Right renal cortex interstitium (tissue), 3 donors: ENCODE measurements around the gene MBD3L4. TPM values are rescaled to one million over a fixed set of nuclear protein-coding genes. Genes with fewer than 3 reads are reported as not detected.

Source experiments
- polyA plus RNA-seq, 3 donors: library from polyadenylated mRNA; unstranded; fragments of 120-200 nt; gene quantifications; one replicate each; pipeline ENCODE4 v1.2.1, GENCODE V29; 2013; ENCODE audit not compliant: insufficient read length in 3 of 3

Gene MBD3L4
- polyA plus RNA-seq, 3 donors: not detected

Other genes starting within 250 kb of the MBD3L4 start
- gene ADGRE1, start 152.6 kb downstream of the MBD3L4 start, polyA plus RNA-seq: under 1 TPM; 0.04 to 0.31 (median 0.14) TPM
- not detected for gene MBD3L2B, start 18.7 kb downstream of the MBD3L4 start, polyA plus RNA-seq
- gene MBD3L5, start 9.6 kb downstream of the MBD3L4 start, polyA plus RNA-seq: not detected
- gene MBD3L2, start 9.1 kb upstream of the MBD3L4 start, polyA plus RNA-seq: not detected
- gene MBD3L3, start 18.5 kb upstream of the MBD3L4 start, polyA plus RNA-seq: not detected
- 1 to 10 TPM; 8.2 to 8.5 (median 8.5) TPM for gene ZNF557, start 29.5 kb upstream of the MBD3L4 start, polyA plus RNA-seq